ENCODE measurements around the gene UFM1.
"Not testable (repeated sequence)": the region's sequence is repeated elsewhere in the genome, so short reads cannot be mapped to it uniquely, and the experiment has no call there.

UFM1 gene

GRCh38 chr13:38366954-38367645 lies 17.4 kb downstream of the UFM1 start:
- no peak for DNase-seq

GRCh38 chr13:38369058-38369457 lies 19.4 kb downstream of the UFM1 start:
- no peak for DNase-seq

GRCh38 chr13:38370096-38370495 lies 20.4 kb downstream of the UFM1 start:
- DNase-seq: not testable (repeated sequence)

- DNase-seq: no peak
These were observed 23.3 kb downstream of the UFM1 start for GRCh38 chr13:38372820-38373383.

GRCh38 chr13:38376546-38376945 lies 26.9 kb downstream of the UFM1 start:
- no peak for DNase-seq

GRCh38 chr13:38381890-38382289 lies 32.2 kb downstream of the UFM1 start:
- DNase-seq: no peak

- no peak for DNase-seq
These were observed 33.3 kb downstream of the UFM1 start for GRCh38 chr13:38382946-38383345.

GRCh38 chr13:38384171-38384570 lies 34.5 kb downstream of the UFM1 start:
- DNase-seq: no peak

- DNase-seq: no peak
These were observed 35.7 kb downstream of the UFM1 start for GRCh38 chr13:38385153-38385891.

- no peak for DNase-seq
These were observed 36.8 kb downstream of the UFM1 start for GRCh38 chr13:38386421-38386820.

GRCh38 chr13:38391341-38391740 lies 41.7 kb downstream of the UFM1 start:
- DNase-seq: no peak

- no peak for DNase-seq
These were observed 45.3 kb downstream of the UFM1 start for GRCh38 chr13:38394777-38395496.

GRCh38 chr13:38395497-38395788 lies 45.8 kb downstream of the UFM1 start:
- DNase-seq: no peak

GRCh38 chr13:38398711-38399493 lies 49.3 kb downstream of the UFM1 start:
- no peak for DNase-seq

GRCh38 chr13:38399535-38399934 lies 49.9 kb downstream of the UFM1 start:
- DNase-seq: no peak

GRCh38 chr13:38401276-38401675 lies 51.6 kb downstream of the UFM1 start:
- no peak for DNase-seq

- no peak for DNase-seq
These were observed 55.6 kb downstream of the UFM1 start for GRCh38 chr13:38405216-38405615.

GRCh38 chr13:38409771-38410170 lies 60.1 kb downstream of the UFM1 start:
- DNase-seq: no peak

- no peak for DNase-seq
These were observed 62.6 kb downstream of the UFM1 start for GRCh38 chr13:38412266-38412665.

Data from DMS79 treated with DMSO at 0.1 percent for 48 hours (cell line).